HG03060 (cell line): Measurements from ENCODE around the gene COA1.
"Not testable (repeated sequence)": the region's sequence is repeated elsewhere in the genome, so short reads cannot be mapped to it uniquely, and the experiment has no call there.

Experiments used
- ATAC-seq: cut with Tn5 transposase; IDR thresholded peaks from one replicate; pipeline ENCODE4 v1.9.1; 2021; ENCODE audit warnings: low read depth, moderate number of reproducible peaks; ENCODE audit not compliant: unreplicated experiment

Gene COA1

DNA sequence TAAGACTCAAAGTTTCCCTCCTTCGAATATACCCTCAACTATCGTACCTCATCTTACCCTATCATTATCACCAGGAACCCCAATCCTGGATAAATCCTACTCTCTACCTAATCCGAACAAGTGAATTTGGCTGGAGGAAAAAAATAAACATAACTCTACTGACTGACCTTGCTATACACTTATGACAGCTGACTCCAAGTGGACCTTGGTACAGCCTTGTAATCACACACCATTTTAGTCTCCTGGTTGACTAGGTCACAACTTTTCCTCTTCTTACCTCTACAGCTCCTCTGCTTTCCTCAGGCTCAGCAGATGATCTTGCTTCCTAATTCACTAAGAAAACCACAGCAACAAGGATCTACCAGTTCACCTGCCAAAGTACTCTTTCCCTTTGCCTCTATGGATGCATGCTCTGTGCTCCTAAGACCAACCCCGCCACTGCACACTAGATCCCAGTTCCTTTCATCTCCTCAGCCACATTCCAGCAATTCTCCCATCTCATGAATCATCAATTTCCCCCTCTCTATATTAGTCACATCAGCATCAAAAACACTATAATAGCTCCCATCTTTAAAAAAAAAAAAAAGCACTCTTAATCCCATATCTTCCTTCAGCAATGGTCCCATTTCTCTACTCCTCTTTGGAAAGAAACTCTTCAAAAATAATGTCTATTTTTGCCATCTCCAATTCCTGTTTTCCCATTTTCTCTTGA lies 35.5 kb downstream of the COA1 start:
- ATAC-seq = no peak

DNA sequence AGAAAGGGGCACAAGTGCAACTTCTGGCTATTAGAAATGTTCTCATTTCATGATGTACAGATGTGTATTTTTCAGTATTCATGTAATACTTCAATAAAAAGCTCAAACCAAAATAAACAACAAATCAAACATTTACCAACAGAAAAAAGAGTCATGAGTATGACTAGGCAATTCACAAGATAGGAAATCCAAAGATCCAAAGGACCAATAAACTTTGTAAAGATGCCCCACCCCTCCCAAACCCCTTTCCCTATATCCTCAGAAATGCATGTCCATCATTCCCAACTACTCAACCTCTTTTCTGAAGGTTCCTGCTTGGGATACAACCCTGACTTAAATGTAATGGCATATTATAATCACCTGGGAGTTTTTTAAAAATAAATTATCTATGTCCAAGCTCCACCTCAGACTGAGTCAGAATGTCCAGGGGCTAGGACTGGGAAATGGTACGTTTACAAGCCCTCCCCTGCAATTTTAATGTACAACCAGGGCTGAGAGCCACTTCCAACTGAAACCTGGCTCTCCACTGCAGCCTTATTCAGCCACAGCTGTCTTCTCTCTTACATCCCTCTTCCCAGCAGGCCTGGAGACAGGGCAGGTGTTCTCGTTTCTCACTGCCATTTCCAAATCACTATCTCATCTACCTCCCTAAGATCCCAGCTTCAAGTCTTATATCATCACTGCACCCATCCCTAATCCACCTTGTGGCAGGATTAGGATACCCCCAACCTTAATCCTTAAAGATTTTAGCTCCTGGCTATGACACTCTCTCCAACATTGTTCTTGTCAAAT lies 36.5 kb downstream of the COA1 start:
- ATAC-seq = no peak

DNA sequence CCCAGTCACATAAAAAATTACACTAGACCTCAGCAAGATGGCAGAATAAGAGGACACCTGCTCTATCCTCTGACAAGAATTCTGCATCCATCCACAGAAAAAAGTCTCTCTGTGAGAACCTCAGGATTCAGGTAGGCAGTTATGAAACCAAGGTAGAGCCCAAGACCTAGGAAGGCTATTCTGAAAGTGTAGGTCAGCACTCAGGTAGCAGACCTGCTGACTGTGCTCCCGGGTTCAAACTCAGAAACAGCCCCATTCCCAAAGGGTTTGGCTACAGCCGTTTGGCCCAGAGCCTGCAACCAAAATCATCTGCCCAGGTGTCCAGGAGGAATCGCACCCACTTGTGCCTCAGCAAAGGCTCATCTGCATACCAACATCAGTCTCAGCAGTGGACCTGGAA lies 37.7 kb downstream of the COA1 start:
- no peak for ATAC-seq

DNA sequence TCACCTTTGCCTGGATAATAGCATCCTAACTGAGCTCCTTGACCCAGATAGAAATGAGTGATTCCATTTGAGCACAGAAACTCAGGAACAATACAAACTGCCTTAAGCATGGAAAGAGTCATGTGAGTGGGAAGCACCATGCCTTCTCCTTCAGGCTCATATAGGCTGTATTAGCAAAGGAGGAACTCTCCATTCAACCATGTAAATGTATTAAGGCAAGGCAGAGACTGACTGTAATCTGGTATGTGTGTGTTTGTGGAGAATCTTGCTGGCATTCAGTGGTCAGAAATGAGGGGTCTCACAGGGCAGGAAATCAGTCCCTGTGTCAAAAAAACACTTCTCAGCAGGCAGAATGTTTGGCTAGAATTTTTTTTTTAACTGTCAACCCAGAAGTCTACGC lies 40.2 kb downstream of the COA1 start:
- ATAC-seq = no peak

DNA sequence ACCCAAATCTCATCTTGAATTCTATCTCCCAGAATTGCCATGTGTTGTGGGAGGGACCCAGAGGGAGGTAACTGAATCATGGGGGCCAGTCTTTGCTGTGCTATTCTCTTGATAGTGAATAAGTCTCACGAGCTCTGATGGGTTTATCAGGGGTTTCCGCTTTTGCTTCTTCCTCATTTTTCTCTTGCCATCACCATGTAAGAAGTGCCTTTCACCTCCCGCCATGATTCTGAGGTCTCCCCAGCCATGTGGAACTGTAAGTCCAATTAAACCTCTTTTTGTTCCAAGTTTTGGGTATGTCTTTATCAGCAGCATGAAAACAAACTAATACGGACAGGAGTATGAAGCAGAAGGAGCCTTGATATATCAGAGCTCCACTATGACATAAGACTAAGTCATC lies 41.5 kb downstream of the COA1 start:
- ATAC-seq = not testable (repeated sequence)

DNA sequence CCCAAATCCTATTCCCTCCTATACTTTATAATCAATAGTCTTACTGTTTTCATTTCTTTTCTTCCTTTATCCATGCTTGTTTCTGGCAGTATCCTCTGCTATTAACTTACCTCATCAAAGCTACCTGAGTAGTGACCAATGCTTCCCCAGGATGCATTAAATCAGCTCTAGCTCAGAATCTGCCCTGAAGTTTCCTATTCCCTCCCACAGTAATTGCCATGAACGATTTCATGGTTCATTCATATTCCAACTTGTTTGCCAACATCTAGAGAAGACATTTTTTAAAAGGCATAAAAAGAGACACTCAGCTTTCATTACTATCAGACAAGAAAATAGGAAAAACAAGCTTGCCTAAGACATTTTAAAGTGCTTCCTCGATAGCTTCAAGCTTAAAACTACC lies 42.3 kb downstream of the COA1 start:
- no peak for ATAC-seq

DNA sequence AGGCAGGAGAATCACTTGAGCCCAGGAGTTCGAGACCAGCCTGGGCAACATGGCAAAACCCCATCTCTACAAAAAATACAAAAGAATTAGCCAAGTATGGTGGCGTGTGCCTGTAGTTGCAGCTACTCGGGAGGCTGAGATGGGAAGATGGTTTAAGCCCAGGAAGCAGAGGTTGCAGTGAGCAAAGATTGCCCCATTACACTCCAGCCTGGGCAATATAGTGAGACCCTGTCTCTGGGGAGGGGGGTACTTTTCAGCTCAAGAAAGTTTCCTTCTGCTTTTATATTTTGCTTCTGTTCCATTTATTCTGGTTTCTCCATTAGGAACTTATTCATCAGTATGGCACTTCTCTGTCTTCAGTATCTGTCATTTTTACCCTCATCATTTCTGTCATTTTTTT lies 48.6 kb downstream of the COA1 start:
- ATAC-seq = no peak

DNA sequence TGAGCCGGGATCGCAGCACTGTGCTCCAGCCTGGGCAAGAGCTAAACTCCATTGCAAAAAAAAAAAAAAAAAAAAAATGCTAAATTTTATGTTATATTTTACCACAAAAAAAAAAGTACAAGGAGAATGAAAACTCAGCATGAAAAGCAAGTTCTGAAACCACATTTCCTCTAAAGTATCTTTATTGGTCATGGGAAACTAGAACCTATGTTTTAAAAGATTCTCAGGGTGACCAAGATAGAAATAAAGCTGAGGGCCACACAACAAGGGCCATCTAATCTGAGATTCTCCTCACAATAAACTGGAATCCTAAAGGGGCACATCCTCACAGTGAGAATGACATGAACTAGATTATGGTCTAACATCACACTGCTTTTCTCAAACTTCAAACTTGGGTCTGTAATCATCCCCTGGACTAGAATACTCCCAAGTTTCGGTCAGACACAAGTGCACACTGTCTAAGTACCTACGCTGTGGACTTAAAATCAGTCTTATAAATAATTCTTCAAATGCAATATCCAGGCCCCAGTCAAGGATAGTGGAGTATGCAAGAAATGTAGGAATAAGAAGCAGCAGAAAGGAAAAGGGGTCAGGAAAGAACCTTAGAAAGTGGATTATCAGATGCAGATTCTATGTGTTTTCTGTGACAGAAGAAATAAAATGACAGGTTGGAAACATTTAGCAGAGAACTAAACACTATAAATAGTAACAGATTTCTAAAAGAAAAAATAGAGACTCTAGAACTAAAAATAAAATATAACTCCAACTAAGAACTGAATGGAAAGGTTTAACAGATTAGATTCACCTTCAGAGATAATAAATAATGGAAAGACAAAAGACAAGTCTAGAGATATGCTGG lies 49.9 kb downstream of the COA1 start:
- ATAC-seq = no peak

DNA sequence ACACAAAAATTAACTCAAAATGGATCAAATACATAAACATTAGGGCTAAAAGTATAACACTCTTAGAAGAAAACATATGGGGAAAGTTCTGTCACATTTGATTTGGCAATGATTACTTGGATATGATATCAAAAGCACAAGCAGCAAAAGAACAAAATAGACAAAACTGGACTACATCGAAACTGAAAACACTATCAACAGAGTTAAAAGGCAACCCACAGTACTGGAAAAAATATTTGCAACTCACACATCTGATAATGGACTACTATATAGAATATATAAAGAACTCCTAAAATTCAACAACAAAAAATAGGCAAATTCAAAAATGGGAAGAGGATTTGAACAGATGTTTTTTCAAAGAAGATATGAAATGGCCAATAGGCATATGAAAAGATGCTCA lies 51.0 kb downstream of the COA1 start:
- ATAC-seq = no peak

DNA sequence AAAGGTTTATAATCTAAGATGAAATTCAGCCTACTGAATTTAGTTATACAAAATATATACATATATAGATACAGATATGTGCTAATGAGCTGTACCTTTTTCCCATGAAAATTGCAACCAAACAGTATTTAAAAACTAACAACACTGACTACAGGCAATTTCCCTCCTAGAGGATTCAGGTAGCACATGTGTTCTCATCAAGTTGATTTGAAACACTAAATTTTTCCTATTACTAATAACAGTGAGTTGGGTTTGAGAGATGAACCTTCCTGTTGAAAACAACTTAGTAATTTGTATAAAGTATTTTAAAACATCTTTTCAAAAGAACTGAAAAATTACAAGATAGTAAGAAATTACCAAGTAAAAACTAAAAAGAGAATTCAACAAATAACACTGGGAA lies 51.5 kb downstream of the COA1 start:
- no peak for ATAC-seq

DNA sequence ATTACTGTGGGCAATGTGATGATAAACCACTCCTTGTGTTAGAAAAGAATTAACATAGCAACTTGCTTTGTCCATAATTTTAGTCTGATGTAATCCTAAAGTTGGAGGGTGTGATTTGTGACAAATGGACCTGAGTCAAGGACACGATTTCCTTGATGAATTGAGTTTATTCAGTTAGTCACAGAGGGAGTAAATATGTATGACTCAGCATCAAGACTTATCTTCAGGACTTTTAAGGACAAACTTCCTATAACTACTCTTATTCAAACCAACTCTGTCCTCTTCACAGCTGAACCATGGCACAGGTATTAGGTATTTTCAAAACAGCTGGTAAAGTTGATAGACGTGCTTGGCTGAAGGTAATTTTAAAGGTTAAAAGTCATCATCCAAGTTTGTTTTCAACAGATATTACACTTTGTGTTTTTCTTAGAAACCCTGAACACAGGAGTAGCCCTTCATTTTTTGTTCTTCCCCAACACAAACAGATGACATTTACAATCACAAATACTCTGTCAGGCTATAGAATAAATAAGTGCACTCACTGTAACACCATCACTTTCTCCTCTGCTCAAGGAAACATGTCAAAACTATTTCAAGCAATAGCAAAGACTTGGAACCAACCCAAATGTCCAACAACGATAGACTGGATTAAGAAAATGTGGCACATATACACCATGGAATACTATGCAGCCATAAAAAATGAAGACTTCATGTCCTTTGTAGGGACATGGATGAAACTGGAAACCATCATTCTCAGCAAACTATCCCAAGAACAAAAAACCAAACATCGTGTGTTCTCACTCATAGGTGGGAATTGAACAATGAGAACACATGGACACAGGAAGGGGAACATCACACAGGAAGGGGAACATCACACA lies 54.5 kb downstream of the COA1 start:
- ATAC-seq = no peak

DNA sequence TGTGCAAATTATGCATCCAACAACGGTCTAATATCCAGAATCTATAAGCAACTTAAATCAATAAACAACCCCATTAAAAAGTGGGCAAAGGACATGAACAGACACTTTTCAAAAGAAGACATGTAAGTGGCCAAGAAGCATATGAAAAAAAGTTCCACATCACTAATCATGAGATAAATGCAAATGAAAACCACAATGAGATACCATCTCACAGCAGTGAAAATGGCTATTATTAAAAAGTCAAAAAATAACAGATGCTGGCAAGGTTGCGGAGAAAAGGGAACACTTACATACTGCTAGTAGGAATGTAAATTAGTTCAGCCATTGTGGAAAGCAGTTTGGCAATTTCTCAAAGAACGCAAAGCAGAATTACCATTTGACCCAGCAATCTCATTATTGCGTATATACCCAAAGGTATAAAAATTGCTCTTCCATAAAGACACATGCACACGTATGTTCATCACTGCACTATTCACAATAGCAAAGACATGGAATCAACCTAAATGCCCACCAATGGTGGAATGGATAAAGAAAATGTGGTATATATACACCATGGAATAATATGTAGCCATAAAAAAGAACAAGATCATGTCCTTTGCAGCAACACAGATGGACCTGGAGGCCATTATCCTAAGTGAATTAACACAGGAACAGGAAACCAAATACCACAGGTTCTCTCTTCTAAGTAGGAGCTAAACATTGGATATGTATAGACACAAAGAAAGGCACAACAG lies 55.9 kb downstream of the COA1 start:
- ATAC-seq = not testable (repeated sequence)

DNA sequence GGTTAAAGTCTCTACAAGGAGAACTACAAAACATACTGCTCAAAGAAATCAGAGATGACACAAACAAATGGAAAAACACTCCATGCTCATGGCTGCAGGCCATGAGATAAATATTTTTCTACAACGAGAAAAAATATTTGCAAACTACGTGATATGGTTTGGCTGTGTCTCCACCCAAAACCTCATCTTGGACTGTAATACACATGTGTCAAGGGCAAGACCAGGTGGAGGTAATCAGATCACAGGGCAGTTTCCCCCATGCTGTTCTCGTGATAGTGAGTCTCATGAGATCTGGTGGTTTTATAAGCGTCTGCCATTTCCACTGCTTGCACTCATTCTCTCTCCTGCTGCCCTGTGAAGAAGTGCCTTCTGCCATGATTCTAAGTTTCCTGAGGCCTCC lies 57.8 kb downstream of the COA1 start:
- no peak for ATAC-seq

DNA sequence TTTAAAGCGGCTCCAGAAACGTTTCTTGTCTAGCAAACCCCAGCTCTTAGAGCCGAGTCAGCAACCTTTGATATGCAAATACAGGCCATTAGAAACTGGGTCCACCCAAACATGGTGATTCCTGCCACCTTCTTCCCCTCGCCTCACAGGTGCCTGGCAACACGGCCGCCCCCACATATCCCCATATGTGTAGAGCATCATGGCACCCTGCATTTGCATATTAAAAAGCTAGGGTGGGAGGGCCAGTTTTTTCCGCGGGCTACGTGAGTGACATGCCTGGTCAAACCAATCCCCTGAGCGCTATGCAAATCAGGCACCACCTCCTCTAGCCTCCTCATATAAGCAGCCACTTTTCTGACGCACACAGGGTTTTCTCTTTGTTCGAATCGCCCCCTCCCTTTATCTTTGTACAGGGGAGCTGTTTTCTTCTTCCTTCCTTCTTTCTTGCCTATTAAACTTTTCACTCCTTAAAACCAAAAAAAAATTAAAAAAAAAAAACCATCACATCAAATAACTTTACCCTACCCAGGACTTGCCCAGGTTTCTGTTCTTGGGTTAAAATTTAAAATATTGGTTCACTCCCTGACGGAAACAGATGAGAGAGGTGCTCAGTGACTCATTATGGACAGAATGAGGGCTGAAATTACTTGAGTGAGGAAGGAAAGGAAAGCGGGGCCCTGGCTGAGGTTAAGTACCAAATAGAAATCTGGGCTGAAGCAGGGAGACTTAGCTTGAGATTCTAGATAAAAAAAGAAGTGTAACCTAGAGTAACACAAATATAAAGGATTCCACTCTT lies 59.8 kb downstream of the COA1 start:
- ATAC-seq = no peak

DNA sequence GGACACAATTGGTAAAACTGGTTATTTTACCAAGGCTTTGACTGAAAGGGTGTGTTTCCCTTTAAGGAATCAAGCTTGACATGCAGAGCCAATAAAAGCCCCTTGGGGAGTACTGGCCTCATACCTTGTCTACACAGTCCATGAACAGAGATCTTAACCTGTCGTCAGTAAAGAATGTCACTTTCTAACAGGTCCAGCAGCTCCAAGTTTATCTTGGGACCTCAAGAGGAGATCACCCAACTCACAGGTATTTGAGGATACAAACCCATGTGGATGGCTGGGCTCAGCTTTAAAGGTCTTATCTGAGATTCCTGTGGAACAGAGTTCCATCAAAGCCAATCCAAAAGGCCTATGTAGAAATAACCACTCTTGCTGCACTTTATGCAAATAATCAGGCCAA lies 61.3 kb downstream of the COA1 start:
- no peak for ATAC-seq

DNA sequence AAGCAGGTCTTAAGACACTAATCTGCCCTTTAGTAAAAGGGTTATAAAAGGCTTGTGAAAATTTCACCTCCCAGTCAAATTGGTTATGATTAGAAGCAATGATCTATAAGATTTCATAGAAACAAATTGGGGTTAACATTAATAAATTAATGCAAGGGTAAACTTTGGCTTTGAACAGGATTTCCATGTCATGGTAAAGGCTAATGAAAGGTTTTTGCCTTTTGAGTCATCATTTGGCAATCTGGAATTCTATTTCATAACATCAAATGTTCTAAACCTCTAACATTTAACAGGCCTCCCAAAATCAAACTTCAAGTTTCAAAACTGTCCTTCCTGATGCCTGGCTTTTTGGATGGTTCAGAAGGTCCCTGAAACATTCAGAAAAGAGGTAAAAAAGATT lies 62.4 kb downstream of the COA1 start:
- ATAC-seq = no peak

DNA sequence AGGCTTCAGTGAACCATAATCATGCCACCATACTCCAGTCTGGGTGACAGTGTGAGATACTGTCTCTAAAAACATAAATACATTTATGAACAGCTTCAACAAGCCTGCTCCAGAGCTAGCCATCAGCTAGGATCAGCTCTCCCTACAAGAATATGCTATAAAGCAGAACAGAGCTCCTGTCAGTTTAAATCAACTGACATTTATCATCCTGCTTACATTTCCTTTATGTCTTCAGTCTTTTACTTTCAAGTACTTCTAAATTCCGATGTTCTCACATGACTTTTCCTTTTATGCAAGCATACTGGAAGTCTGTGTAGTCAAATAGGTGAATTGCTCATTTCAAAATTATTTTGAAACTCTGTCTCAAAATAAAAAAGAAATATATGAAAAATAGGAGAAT lies 64.6 kb downstream of the COA1 start:
- ATAC-seq = no peak

DNA sequence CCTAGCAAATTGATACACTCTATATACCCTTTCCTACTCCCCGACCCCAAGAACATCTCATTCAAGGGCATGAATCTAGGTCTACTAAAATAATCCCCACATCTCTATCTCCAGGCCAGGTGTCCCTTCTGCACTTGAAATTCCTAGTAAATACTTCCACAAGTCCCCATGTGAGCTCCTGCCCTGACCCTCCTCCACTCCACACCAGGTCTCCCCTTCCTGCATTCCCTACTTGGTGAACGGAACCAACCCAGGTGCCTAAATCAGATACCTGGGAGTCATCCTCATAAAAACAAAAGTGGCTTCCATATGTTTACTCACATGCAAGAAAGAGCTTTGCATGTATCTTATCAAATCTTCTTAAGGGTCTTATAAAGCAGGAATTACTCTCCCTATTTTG lies 69.2 kb downstream of the COA1 start:
- ATAC-seq = no peak

DNA sequence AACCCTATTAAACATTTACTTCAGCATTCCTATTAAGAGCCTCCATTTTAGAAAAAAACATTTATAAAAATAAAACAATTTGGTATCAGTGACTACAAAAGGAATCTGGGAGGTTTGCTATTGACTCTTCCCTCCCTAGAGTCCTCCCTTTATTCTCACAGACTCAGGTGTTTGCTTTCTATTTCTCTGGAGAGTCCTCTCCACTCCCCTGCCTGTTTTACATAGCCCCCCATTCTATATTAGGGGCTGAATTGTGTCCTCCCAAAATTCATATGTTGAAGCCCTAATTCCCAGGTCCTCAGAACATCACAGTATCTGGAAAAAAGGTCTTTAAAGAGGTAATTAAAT lies 69.8 kb downstream of the COA1 start:
- ATAC-seq = no peak
